GM12891 (cell line): ENCODE measurements around the gene COL1A2.

Experiments used
- PAX5 ChIP-seq: IDR thresholded peaks from 2 replicates; pipeline ENCODE4 v1.6.1; 2011; ENCODE audit warnings: low read length, moderate library complexity, mild to moderate bottlenecking; ENCODE audit not compliant: insufficient read depth, severe bottlenecking
- POLR2A ChIP-seq: IDR thresholded peaks from 2 replicates; pipeline ENCODE4 v1.6.1; 2011; ENCODE audit warnings: low read depth, low read length, control low read depth
- POLR2AphosphoS5 ChIP-seq: IDR thresholded peaks from 2 replicates; pipeline ENCODE4 v1.6.1; 2011; ENCODE audit warnings: low read depth, low read length, control low read depth
- POU2F2 ChIP-seq: IDR thresholded peaks from 2 replicates; pipeline ENCODE4 v1.6.1; 2011; ENCODE audit warnings: low read depth, mild to moderate bottlenecking, control low read depth, low read length, moderate library complexity
- TAF1 ChIP-seq: IDR thresholded peaks from 2 replicates; pipeline ENCODE4 v1.6.1; 2011; ENCODE audit warnings: low read depth, low read length, control low read depth

DNA sequence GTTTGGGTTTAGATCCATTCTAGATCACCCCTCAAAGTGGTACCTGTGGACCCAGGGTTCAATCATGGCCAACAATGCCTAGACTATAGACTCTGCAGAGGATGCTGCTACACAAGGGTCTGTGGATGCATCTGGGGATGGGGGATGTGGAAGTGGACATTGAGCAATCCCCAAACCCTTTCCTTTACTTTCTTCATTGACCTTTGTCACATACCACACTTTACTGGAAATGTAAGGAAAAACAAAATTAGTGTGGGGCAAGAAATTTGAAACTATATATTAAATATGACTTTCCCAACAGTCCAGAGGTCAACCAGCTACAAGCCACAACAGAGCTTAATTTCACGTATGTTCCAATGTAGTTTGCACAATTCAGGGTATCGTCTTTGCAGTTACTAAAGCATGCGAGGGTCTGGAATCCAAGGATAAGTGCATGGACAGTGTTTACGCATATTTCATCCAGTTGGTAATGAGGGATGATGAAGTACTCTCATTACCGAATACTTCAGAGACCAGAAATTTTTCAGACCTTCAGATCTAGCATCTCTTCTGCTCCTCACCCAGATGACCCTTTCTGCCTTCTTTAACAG is 81.7 kb downstream of the COL1A2 start:
- TF ChIP-seq POLR2A (no peak), TAF1 (no peak), POLR2AphosphoS5 (no peak), PAX5 (no peak), POU2F2 (no peak)
